Gastroesophageal sphincter (tissue), 4 donors: ENCODE data around the gene ODAD4. TPM values are rescaled to one million over a fixed set of nuclear protein-coding genes. Genes with fewer than 3 reads are reported as not detected.

Experiments used
- ATAC-seq: fragments of 150-250 bp; one replicate; pipeline ENCODE4 v1.9.1; 2016; ENCODE audit warnings: mild to moderate bottlenecking, moderate library complexity
- H3K27ac ChIP-seq, 4 donors: fragments of 200-600 bp; sonication (generic) in 3 of 4; 1 replicate in 3 of 4; 2 replicates in 1 of 4; pipeline ENCODE4 v1.5.1; 2016 to 2019
- H3K27me3 ChIP-seq: fragments of 200-600 bp; sonication (generic); one replicate; pipeline ENCODE4 v1.5.1; 2019
- H3K36me3 ChIP-seq, 2 donors: fragments of 200-600 bp; sonication (generic); one replicate each; pipeline ENCODE4 v1.5.1; 2019; ENCODE audit warnings: control low read depth in 1 of 2
- H3K4me1 ChIP-seq, 3 donors: fragments of 200-600 bp; sonication (generic); 1 replicate in 2 of 3; 2 replicates in 1 of 3; pipeline ENCODE4 v1.5.1; 2016 to 2019; ENCODE audit warnings: control low read depth in 2 of 3
- H3K4me3 ChIP-seq, 2 donors: fragments of 200-600 bp; sonication (generic); one replicate each; pipeline ENCODE4 v1.5.1; 2019; ENCODE audit warnings: mild to moderate bottlenecking in 1 of 2, moderate library complexity in 1 of 2
- H3K9me3 ChIP-seq, 3 donors: fragments of 200-600 bp; sonication (generic); one replicate each; pipeline ENCODE4 v1.5.1; 2017 to 2019; ENCODE audit warnings: control low read depth in 2 of 3
- CTCF ChIP-seq, 4 experiments: fragments of 200-600 bp in 2 of 4; fragments of 450-650 bp in 2 of 4; sonication (generic) in 1 of 4; IDR thresholded peaks; one replicate each; pipeline ENCODE4 v1.5.1; 2017 to 2019; ENCODE audit warnings: antibody characterized with exemption in 4 of 4, mild to moderate bottlenecking in 2 of 4, moderate library complexity in 2 of 4
- EP300 ChIP-seq: sonication (generic); formaldehyde crosslinking; IDR thresholded peaks from one replicate; pipeline ENCODE4 v1.6.1; 2017; ENCODE audit warnings: antibody characterized with exemption, mild to moderate bottlenecking
- POLR2A ChIP-seq, 2 donors: fragments of 450-650 bp; IDR thresholded peaks; one replicate each; pipeline ENCODE4 v1.6.1; 2017; ENCODE audit warnings: antibody characterized with exemption in 2 of 2, mild to moderate bottlenecking in 2 of 2, moderate library complexity in 1 of 2
- POLR2AphosphoS5 ChIP-seq: sonication (generic); formaldehyde crosslinking; IDR thresholded peaks from one replicate; pipeline ENCODE4 v1.6.1; 2017; ENCODE audit warnings: antibody characterized with exemption
- WGBS, 2 donors: methylation state at CpG; one replicate each; pipeline ENCODE4 v1.1.5; 2018; ENCODE audit warnings: low coverage in 1 of 2; 5-methylcytosine and 5-hydroxymethylcytosine counted together
- total RNA-seq, 4 donors: library from RNA; depleted of rRNA; stranded (reverse); fragments of >200 nt; gene quantifications; one replicate each; pipeline ENCODE4 v1.1.0, GENCODE V29; 2016

Gene ODAD4
- total RNA-seq, 4 donors from 2014 or later = 0.19 to 2.2 (median 0.60) TPM

- H3K27ac ChIP-seq = peak overlapping the region in 3 of 4 donors; percentile 92 to 96 (median 94)
- 11 to 22% methylated on average over 2 to 4 of the region's 4 CpGs for WGBS, 2 donors
- TF ChIP-seq POLR2A (IDR thresholded peaks at IDR 0.05) (no peak), CTCF (IDR thresholded peaks at IDR 0.05) (no peak), EP300 (no peak), POLR2AphosphoS5 (peak; percentile 27)
Measured at GRCh38 chr17:41917192-41917591, 13.2 kb upstream of the ODAD4 start.

GRCh38 chr17:41917679-41918313 is 12.6 kb upstream of the ODAD4 start:
- peaks cover 0 to 54% (median 22%) of the 10 kb centered on the region in 3 donors for H3K4me1 ChIP-seq
- 30 to 38% methylated on average over 2 to 3 of the region's 26 CpGs for WGBS, 2 donors
- TF ChIP-seq CTCF (IDR thresholded peaks at IDR 0.05) (no peak), POLR2AphosphoS5 (no peak), EP300 (no peak), POLR2A (IDR thresholded peaks at IDR 0.05) (no peak)
- ATAC-seq = no peak
- peaks cover 0 to 10% of the 10 kb centered on the region in 2 donors for H3K36me3 ChIP-seq
- peak overlapping the region; percentile 31 to 96 (median 93) for H3K27ac ChIP-seq
- H3K4me3 ChIP-seq = peak overlapping the region; percentile 48 to 96
- no peaks in the 10 kb centered on the region for H3K9me3 ChIP-seq
- no peaks in the 10 kb centered on the region for H3K27me3 ChIP-seq

More at GRCh38 chr17:41917192-41917591, 13.2 kb upstream of the ODAD4 start:
- ATAC-seq = no peak
- Histone ChIP-seq H3K27me3 (no peaks in the 10 kb centered on the region), H3K36me3 (peaks cover 0 to 16% of the 10 kb centered on the region in 2 donors), H3K9me3 (no peaks in the 10 kb centered on the region), H3K4me1 (peaks cover 0 to 54% (median 22%) of the 10 kb centered on the region in 3 donors), H3K4me3 (peak overlapping the region in 1 of 2 donors; percentile 96)

GRCh38 chr17:41918314-41919164 is 11.9 kb upstream of the ODAD4 start, which contains the start of gene ACLY:
Gene ACLY (minus strand): TSS chr17:41918951. CDS start chr17:41913873, 5,078 bp downstream.
- H3K4me1 ChIP-seq = peaks cover 0 to 52% (median 21%) of the 10 kb centered on the region in 3 donors
- H3K36me3 ChIP-seq = peaks cover 0 to 3% of the 10 kb centered on the region in 2 donors
- H3K9me3 ChIP-seq = no peaks in the 10 kb centered on the region
- peak within 1 kb of the TSS; percentile 48 to 96 for H3K4me3 ChIP-seq
- no peaks in the 10 kb centered on the region for H3K27me3 ChIP-seq
- ATAC-seq = peak; percentile 99
- H3K27ac ChIP-seq = peak within 1 kb of the TSS; percentile 31 to 96 (median 93)
- TF ChIP-seq EP300 (no peak), POLR2A (IDR thresholded peaks at IDR 0.05) (peak; percentile 60 to 65), CTCF (IDR thresholded peaks at IDR 0.05) (peak in 2 of 4 experiments; percentile 3 to 13), POLR2AphosphoS5 (peak; percentile 68)
- 1% methylated on average over 16 of the region's 80 CpGs; no CpG with 5 or more reads in 1 of the 2 donors for WGBS, 2 donors

- TF ChIP-seq POLR2AphosphoS5 (peak; percentile 1), EP300 (no peak)
- no peaks in the 10 kb centered on the region for H3K27me3 ChIP-seq
- H3K27ac ChIP-seq = peak overlapping the region; percentile 3 to 96 (median 93)
- WGBS, 2 donors = 0 to 3% methylated on average over 7 to 19 of the region's 33 CpGs
- peak; percentile 67 for ATAC-seq
- peak overlapping the region; percentile 48 to 96 for H3K4me3 ChIP-seq
- no peaks in the 10 kb centered on the region for H3K36me3 ChIP-seq
- H3K4me1 ChIP-seq = peaks cover 0 to 47% (median 19%) of the 10 kb centered on the region in 3 donors
- no peaks in the 10 kb centered on the region for H3K9me3 ChIP-seq
Measured at GRCh38 chr17:41919165-41919817, 11.1 kb upstream of the ODAD4 start.
